VCaP (cell line): ENCODE measurements around the gene PNN.
"Not testable (repeated sequence)": the region's sequence is repeated elsewhere in the genome, so short reads cannot be mapped to it uniquely, and the experiment has no call there.

Experiments
- H3K27ac ChIP-seq: fragments of 450-650 bp; 2 replicates; pipeline ENCODE4 v1.5.1; 2017
- TF ChIP-seq, protein P1 (sequence below): fragments of 450-650 bp; conservative IDR thresholded peaks from 2 replicates; pipeline ENCODE4 v1.5.1; 2017; ENCODE audit warnings: mild to moderate bottlenecking, moderate library complexity

The PNN gene

GRCh38 chr14:39157491-39157890 lies 17.6 kb upstream of the PNN start:
- TF ChIP-seq, protein P1, sequence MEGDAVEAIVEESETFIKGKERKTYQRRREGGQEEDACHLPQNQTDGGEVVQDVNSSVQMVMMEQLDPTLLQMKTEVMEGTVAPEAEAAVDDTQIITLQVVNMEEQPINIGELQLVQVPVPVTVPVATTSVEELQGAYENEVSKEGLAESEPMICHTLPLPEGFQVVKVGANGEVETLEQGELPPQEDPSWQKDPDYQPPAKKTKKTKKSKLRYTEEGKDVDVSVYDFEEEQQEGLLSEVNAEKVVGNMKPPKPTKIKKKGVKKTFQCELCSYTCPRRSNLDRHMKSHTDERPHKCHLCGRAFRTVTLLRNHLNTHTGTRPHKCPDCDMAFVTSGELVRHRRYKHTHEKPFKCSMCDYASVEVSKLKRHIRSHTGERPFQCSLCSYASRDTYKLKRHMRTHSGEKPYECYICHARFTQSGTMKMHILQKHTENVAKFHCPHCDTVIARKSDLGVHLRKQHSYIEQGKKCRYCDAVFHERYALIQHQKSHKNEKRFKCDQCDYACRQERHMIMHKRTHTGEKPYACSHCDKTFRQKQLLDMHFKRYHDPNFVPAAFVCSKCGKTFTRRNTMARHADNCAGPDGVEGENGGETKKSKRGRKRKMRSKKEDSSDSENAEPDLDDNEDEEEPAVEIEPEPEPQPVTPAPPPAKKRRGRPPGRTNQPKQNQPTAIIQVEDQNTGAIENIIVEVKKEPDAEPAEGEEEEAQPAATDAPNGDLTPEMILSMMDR = no peak
- no peak overlapping the region for H3K27ac ChIP-seq

DNA sequence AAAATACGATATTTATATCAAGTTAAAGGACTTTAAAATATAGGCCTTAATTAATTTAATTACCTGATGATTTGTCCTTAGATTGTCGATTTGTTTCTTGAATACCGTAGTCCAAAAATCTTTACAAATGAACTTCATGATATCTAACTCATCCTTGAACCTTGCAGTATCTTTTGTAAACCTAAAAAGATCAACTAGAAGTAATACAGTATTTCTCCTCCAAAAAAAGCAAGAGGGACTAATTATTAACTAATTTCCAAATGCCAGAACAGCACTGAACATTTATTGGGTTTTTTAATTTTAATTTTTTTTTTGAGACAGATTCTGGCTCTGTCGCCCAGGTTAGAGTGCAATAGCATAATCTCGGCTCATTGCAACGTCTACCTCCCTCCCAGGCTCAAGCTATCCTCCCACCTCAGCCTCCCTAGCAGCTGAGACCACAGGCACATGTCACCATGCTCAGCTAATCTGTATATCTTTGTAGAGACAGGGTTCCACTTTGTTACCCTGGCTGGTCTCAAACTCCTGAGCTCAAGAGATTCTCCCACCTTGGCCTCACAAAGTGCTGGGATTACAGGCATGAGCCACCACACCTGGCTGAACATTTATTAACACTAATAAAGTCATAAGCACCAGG lies 16.7 kb upstream of the PNN start:
- no peak overlapping the region for H3K27ac ChIP-seq
- TF ChIP-seq, protein P1 = no peak

DNA sequence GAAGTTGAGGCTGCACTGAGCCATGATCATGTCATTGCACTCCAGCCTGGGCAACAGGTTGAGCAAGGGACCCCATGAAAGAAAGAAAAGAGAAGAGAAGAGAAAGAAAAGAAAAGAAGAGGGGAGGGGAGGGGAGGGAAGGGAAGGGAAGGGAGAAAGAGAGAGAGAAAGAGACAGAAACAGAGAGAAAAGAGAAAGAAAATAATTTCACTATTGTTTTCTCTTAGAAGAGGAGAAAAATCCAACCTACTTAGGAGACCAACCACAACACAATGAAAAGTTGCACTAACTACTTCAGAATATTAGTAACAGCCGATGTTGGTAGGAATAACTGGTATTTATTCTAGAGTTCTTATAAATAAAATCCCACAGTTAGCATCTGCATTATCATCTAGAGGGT lies 14.6 kb upstream of the PNN start:
- H3K27ac ChIP-seq = no peak overlapping the region
- TF ChIP-seq, protein P1 = no peak

DNA sequence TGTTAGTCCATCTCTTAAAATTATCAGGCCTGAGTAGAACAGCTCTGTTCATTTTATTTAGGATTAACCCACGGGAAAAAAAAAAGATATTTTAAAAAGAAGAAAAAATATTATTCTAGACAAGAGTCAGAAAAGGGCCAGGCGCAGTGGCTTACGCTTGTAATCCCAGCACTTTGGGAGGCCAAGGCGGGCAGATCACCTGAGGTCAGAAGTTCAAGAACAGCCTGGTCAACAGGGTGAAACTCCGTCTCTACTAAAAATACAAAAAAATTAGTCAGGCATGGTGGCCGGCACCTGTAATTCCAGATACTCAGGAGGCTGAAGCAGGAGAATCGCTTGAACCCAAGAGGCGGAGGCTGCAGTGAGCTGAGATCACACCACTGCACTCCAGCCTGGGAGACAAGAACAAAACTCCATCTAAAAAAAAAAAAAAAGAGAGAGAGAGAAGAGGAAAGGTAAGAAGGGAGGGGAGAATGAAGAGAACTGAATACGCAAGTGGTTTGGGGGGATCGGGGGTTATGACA lies 7.2 kb upstream of the PNN start:
- not testable (repeated sequence) for H3K27ac ChIP-seq

DNA sequence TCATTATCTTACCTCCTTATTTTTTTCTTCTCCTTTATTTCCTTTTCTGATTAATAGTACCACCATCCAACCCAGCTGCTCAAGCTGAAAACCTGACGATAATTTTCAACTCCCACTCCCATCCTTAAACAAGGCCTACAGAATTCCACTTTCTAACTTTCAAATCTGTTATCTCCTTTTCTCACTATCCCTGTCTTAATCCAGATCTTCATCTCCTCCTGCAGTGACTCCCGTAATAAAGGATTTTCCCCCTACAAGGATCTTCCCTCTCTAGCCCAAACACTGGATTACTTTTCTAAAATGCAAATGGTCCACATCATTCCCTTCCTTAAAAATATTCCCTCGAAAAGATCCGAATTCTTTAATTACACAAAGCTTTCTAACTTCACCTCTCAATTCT lies 6.5 kb upstream of the PNN start:
- TF ChIP-seq, protein P1 = no peak

DNA sequence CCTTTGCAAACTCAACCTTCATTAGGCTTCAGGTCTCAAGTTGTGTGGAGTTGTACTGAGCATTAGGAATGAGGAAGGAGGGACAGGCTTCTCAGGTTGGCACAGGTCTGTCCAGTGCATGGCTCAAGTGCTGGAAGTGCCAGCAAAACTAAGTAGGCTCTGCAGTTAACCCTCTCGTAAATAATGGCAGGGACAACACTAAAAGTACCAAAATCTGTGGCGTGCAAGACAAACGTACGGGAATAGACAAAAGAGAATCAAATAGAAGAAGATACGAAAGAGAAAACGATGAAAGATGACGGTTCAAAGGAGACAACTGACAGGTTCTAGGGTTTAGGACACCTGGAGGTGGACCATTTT lies 5.5 kb upstream of the PNN start:
- peak overlapping the region; percentile 93 for H3K27ac ChIP-seq
- TF ChIP-seq, protein P1 = no peak

More for the DNA sequence above, 6.5 kb upstream of the PNN start:
- peak overlapping the region; percentile 93 for H3K27ac ChIP-seq

- TF ChIP-seq, protein P1 = no peak
- H3K27ac ChIP-seq = no peak overlapping the region
Measured at GRCh38 chr14:39173198-39173597, 1.9 kb upstream of the PNN start.

- TF ChIP-seq, protein P1 = no peak
- H3K27ac ChIP-seq = peak overlapping the region; percentile 94
Measured at GRCh38 chr14:39175445-39176262, 600 bp downstream of the PNN start.
